GM12865 (cell line): ENCODE results near the gene PWWP2B.

ENCODE experiments used
- DNase-seq: peaks from one replicate; pipeline ENCODE4 v3.0.0; 2010; ENCODE audit warnings: low read depth
- H3K4me3 ChIP-seq: 2 replicates; pipeline ENCODE4 v1.5.1; 2011; ENCODE audit warnings: mild to moderate bottlenecking, low read depth, low read length, control low read depth
- TF ChIP-seq, protein P1 (sequence below): IDR thresholded peaks from 2 replicates; pipeline ENCODE4 v1.5.1; 2011; ENCODE audit warnings: low read length, control low read depth, low read depth, inconsistent platforms; ENCODE audit not compliant: insufficient read depth; ENCODE audit errors: missing control alignments

PWWP2B gene

DNA sequence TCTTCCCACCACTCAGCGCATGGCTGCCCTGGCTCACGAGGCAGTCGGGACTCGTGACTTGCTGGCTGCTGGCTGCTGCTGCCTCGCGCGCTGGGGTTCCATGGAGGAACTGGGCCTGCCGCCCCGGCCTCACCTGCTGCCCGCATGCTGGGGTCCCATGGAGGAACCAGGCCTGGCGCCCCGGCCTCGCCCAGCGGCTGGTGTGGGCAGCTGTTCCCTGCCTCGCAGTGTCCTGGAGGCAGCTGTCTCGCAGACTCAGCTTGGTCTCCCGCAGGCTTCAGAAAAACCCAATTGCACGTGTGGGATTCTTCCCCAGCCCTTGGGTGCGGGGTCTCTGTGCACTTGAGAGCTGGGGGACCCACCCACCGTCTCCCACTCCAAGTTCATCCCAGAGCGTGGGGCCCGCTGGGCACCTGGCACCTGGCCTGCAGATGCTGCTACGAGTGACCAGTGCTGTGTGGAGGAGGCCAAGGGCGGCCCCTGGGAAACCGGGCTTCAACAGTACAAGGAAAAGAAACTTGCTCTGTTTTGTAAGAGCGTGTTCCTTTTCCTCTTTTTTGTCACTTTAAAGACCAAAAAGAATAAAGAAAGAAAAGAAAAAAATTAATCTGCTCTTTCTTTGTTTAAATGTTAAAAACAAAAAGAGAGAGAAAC, 20.4 kb downstream of the PWWP2B start:
- TF ChIP-seq, protein P1, sequence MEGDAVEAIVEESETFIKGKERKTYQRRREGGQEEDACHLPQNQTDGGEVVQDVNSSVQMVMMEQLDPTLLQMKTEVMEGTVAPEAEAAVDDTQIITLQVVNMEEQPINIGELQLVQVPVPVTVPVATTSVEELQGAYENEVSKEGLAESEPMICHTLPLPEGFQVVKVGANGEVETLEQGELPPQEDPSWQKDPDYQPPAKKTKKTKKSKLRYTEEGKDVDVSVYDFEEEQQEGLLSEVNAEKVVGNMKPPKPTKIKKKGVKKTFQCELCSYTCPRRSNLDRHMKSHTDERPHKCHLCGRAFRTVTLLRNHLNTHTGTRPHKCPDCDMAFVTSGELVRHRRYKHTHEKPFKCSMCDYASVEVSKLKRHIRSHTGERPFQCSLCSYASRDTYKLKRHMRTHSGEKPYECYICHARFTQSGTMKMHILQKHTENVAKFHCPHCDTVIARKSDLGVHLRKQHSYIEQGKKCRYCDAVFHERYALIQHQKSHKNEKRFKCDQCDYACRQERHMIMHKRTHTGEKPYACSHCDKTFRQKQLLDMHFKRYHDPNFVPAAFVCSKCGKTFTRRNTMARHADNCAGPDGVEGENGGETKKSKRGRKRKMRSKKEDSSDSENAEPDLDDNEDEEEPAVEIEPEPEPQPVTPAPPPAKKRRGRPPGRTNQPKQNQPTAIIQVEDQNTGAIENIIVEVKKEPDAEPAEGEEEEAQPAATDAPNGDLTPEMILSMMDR, result no peak
- no peak overlapping the region for H3K4me3 ChIP-seq
- no peak for DNase-seq

DNA sequence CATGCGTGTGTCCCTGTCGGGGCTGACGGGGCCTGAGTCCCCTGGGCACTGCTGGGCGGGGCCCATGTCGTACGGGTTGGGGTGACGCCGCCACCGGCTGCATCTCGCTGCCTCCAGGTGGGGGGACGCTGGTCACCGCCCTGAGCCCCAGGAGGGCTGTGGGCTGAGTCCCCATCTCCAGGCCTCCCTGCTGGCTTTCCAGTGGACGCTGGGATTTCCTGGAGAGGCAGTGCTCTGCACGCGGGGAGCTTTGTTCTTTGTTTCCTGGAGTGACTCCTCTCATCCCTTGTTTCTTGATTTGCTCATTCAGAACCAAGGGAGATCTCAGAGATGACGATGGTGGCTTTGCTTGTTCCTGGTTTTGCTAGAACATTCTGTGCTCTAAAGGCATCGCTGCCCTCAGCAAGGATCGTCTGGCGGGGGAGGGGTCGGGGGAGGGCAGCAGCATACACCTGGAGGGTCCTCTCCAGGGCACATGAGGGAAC, 21.0 kb downstream of the PWWP2B start:
- TF ChIP-seq, protein P1, result no peak
- no peak for DNase-seq
- no peak overlapping the region for H3K4me3 ChIP-seq

- H3K4me3 ChIP-seq, result no peak overlapping the region
- no peak for DNase-seq
- TF ChIP-seq, protein P1, result no peak
Observed at GRCh38 chr10:132418527-132419416, 21.8 kb downstream of the PWWP2B start.

DNA sequence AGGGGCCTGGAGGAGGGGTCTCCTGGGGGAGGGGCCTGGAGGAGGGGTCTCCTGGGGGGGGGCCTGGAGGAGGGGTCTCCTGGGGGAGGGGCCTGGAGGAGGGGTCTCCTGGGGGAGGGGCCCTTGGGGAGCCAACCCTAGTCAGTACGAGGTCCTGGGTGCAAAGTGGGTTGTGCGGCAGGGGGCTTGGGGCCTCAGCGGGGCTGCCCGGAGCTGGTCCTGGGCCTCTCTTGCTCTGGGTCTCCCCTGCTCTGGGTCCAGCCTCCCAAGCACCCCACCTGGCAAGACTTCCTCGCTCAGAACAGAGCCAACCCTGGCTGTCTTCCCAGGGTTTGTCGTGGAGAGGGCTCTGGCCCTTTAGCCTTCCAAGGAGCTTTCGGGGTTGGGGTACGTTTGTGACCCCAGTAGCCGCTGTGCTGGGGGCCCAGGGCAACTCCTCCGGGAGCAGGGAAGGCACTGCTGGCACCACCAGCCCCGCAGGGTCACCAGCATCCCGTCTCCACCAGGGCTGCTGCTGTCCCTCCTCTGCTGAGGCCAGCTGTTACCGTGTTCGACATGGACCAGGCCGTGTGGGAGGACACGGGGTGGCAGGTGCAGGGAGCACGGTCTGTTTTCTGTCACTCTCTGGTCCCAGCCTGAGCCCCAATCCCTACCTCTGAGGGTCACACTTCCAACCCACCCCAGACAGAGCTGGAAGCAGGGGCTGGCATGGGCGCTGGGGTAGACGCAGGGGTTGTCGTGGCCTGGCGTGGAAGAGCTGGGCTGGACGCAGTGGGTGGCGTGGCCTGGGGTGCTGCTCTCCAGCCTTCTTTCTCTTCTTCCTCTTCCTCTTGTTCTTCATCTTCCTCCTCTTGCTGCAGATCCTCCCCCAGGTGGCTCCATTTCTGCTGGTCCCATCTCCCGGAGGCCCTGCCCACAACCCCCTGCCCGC, 22.8 kb downstream of the PWWP2B start:
- no peak overlapping the region for H3K4me3 ChIP-seq
- TF ChIP-seq, protein P1, result no peak
- DNase-seq, result no peak

DNA sequence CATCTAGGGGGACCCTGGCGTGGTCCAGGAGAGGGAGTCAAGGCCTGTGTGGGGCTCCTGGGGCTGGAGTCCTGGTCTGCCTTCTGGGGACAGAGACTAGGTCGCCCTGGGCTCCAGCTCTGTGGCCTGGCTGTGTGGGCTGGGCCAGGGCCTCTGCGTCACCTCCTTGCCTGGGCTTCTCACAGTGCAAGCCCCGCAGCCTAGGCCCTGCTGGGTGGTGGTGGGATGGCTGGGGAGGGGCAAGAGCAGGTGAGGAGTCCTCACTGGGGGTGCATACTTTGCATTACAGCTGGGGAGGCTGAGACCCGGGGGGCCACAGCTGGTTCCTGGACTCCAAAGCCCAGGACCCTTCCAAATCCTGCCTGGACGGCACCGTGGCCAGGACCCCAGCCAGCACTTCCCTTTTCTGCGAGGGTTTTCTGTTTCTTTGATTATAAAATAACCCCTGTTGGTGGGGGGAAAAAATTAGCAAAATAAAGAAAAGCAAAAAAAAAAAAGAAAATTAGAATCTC, 23.5 kb downstream of the PWWP2B start:
- no peak for DNase-seq
- TF ChIP-seq, protein P1, result no peak
- no peak overlapping the region for H3K4me3 ChIP-seq

DNA sequence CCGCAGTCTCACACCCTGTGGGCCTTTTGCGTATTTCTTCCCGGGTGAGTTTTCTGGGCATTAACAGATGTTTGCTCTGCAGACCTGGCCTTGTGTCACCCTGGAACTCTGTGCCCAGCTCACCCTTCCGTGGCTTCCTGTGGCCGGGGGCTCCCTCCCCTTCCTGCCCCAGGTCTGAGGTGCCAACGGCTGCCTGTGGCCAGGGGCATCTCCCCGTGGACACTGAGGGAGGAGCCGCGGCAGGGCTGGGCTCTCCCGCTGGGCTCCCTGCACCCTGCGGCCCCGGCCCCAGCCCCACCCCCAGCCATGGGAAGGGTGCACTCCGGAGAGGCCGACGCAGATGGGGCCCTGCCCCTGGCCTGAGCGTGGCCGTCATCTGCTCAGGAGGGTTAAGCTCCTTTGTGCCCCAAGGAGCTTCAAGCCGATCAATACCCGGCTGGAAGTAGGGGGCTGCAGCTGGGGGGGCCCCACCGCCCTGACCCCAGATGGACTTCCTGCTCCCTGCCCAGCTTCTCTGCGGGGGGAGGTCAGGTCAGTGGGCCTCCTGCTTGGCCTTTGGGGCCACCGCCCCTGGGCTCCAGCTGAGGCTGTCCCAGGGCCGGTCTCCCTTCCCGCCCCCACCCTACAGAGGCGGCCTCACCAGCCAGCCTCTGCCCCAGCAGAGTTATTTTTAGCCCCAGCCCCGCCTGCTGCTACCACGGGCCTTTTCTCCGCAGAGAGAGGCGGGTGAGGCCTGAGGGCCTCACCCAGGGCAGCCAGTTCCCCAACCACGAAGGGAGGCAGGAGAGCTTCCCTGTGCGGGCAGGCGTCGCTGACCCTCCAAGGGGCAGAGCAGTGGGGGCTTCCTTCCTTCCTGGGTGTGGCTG, 24.2 kb downstream of the PWWP2B start:
- DNase-seq, result no peak
- TF ChIP-seq, protein P1, result no peak

More for the DNA sequence above, 24.2 kb downstream of the PWWP2B start:
- H3K4me3 ChIP-seq, result no peak overlapping the region
